ENCODE measurements around the gene GPR62. TPM values are rescaled to one million over a fixed set of nuclear protein-coding genes. Genes with fewer than 3 reads are reported as not detected.

The GPR62 gene
- total and polyA plus RNA-seq, 4 experiments from 2014 or later: not detected

- no peaks in the 10 kb centered on the region for H3K4me1 ChIP-seq (ENCODE audit: insufficient read depth, low read length)
- no peaks in the 10 kb centered on the region for H3K36me3 ChIP-seq (ENCODE audit: insufficient read depth, low read length)
- no peaks in the 10 kb centered on the region for H3K9me3 ChIP-seq (ENCODE audit: control insufficient read depth in 1 of 2, low read length in 2 of 2)
- H3K4me3 ChIP-seq (ENCODE audit: low read length in 2 of 2): no peak overlapping the region
- H3K4me1 Mint-ChIP-seq: peaks cover 0 to 8% (median 0%) of the 10 kb centered on the region in 4 donors
- peaks cover 0 to 5% of the 10 kb centered on the region in 2 donors for H3K36me3 Mint-ChIP-seq
- H3K4me3 Mint-ChIP-seq: no peak overlapping the region
- no peak for DNase-seq
- H3K27ac ChIP-seq (ENCODE audit: low read depth, low read length): no peak overlapping the region
- intact Hi-C loops (cut with micrococcal nuclease): no loop called here
- ChIA-PET POLR2A (ENCODE audit: partially characterized antibody) (no interaction called here), CTCF (ENCODE audit: partially characterized antibody) (no interaction called here)
- no peaks in the 10 kb centered on the region for H3K27me3 ChIP-seq (ENCODE audit: insufficient read depth, low read length)
- H3K9me3 Mint-ChIP-seq: no peaks in the 10 kb centered on the region
- peaks cover 3 to 7% of the 10 kb centered on the region in 2 donors for H3K27me3 Mint-ChIP-seq
- H3K27ac Mint-ChIP-seq: no peak overlapping the region
Measured at GRCh38 chr3:51949121-51949520, 6.1 kb upstream of the GPR62 start.

- peaks cover 0 to 5% of the 10 kb centered on the region in 2 donors for H3K36me3 Mint-ChIP-seq
- H3K9me3 Mint-ChIP-seq: no peaks in the 10 kb centered on the region
- ChIA-PET POLR2A (ENCODE audit: partially characterized antibody) (interaction anchor here (0.6 kb wide), 1 partner anchor 9 kb away, joined by 3 read pairs; the partner anchor contains the start of gene PARP3), CTCF (ENCODE audit: partially characterized antibody) (interaction anchor here (1.8 to 3.2 kb wide), 2 partner anchors 9 to 22 kb away, joined by 7 to 14 read pairs; partner anchors contain the start of genes ABHD14B, PARP3 and RRP9)
- no peak overlapping the region for H3K27ac Mint-ChIP-seq
- no peak overlapping the region for H3K4me3 Mint-ChIP-seq
- Histone ChIP-seq H3K4me1 (ENCODE audit: insufficient read depth, low read length) (peaks cover 4% of the 10 kb centered on the region), H3K27me3 (ENCODE audit: insufficient read depth, low read length) (peaks cover 8% of the 10 kb centered on the region), H3K36me3 (ENCODE audit: insufficient read depth, low read length) (no peaks in the 10 kb centered on the region), H3K4me3 (ENCODE audit: low read length in 2 of 2) (no peak overlapping the region), H3K9me3 (ENCODE audit: control insufficient read depth in 1 of 2, low read length in 2 of 2) (no peaks in the 10 kb centered on the region), H3K27ac (ENCODE audit: low read depth, low read length) (no peak overlapping the region)
- intact Hi-C loops (cut with micrococcal nuclease): no loop called here
- H3K27me3 Mint-ChIP-seq: peaks cover 3 to 12% of the 10 kb centered on the region in 2 donors
- no peak for DNase-seq
- H3K4me1 Mint-ChIP-seq: peaks cover 0 to 8% (median 0%) of the 10 kb centered on the region in 4 donors
Measured at GRCh38 chr3:51950899-51951298, 4.3 kb upstream of the GPR62 start.

- H3K27me3 Mint-ChIP-seq: peaks cover 5 to 12% of the 10 kb centered on the region in 2 donors
- no peaks in the 10 kb centered on the region for H3K9me3 ChIP-seq (ENCODE audit: control insufficient read depth in 1 of 2, low read length in 2 of 2)
- POLR2A ChIA-PET (ENCODE audit: partially characterized antibody): interaction anchor here (1.5 kb wide), 2 partner anchors 11 to 21 kb away, joined by 3 to 4 read pairs; partner anchors contain the start of gene ABHD14A
- no peaks in the 10 kb centered on the region for H3K36me3 ChIP-seq (ENCODE audit: insufficient read depth, low read length)
- peaks cover 3 to 4% of the 10 kb centered on the region in 2 donors for H3K36me3 Mint-ChIP-seq
- H3K27ac Mint-ChIP-seq: no peak overlapping the region
- intact Hi-C loops (cut with micrococcal nuclease): no loop called here
- peaks cover 8% of the 10 kb centered on the region for H3K27me3 ChIP-seq (ENCODE audit: insufficient read depth, low read length)
- no peak overlapping the region for H3K4me3 ChIP-seq (ENCODE audit: low read length in 2 of 2)
- no peak for DNase-seq
- H3K4me3 Mint-ChIP-seq: no peak overlapping the region
- H3K9me3 Mint-ChIP-seq: no peaks in the 10 kb centered on the region
- H3K4me1 ChIP-seq (ENCODE audit: insufficient read depth, low read length): peaks cover 15% of the 10 kb centered on the region
- CTCF ChIA-PET (ENCODE audit: partially characterized antibody): interaction anchor here (0.9 to 3.2 kb wide), 3 partner anchors 9 to 386 kb away, joined by 3 to 14 read pairs (median 4); partner anchors contain the start of gene ABHD14B
- H3K27ac ChIP-seq (ENCODE audit: low read depth, low read length): no peak overlapping the region
- peaks cover 0 to 8% (median 4%) of the 10 kb centered on the region in 4 donors for H3K4me1 Mint-ChIP-seq
Measured at GRCh38 chr3:51953445-51953844, 1.7 kb upstream of the GPR62 start.

- H3K4me1 Mint-ChIP-seq: peaks cover 0 to 8% (median 4%) of the 10 kb centered on the region in 4 donors
- H3K27me3 ChIP-seq (ENCODE audit: insufficient read depth, low read length): peaks cover 8% of the 10 kb centered on the region
- DNase-seq: no peak
- no peaks in the 10 kb centered on the region for H3K9me3 ChIP-seq (ENCODE audit: control insufficient read depth in 1 of 2, low read length in 2 of 2)
- H3K9me3 Mint-ChIP-seq: no peaks in the 10 kb centered on the region
- peak overlapping the region in 4 of 8 donors; percentile 10 to 53 (median 29) for H3K4me3 Mint-ChIP-seq
- intact Hi-C loops (cut with micrococcal nuclease): no loop called here
- no peak overlapping the region for H3K4me3 ChIP-seq (ENCODE audit: low read length in 2 of 2)
- H3K36me3 ChIP-seq (ENCODE audit: insufficient read depth, low read length): no peaks in the 10 kb centered on the region
- peaks cover 15% of the 10 kb centered on the region for H3K4me1 ChIP-seq (ENCODE audit: insufficient read depth, low read length)
- peaks cover 5 to 12% of the 10 kb centered on the region in 2 donors for H3K27me3 Mint-ChIP-seq
- ChIA-PET POLR2A (ENCODE audit: partially characterized antibody) (interaction anchor here (0.7 to 1.5 kb wide), 3 partner anchors 11 to 34 kb away, joined by 3 to 4 read pairs (median 3); partner anchors contain the start of gene ABHD14A), CTCF (ENCODE audit: partially characterized antibody) (interaction anchor here (1.2 kb wide), 1 partner anchor 385 kb away, joined by 3 read pairs; no protein-coding TSS in a partner anchor)
- no peak overlapping the region for H3K27ac ChIP-seq (ENCODE audit: low read depth, low read length)
- no peak overlapping the region for H3K27ac Mint-ChIP-seq
- H3K36me3 Mint-ChIP-seq: peaks cover 3 to 5% of the 10 kb centered on the region in 2 donors
Measured at GRCh38 chr3:51954105-51954504, 1.1 kb upstream of the GPR62 start.

GRCh38 chr3:51954713-51955112 lies 468 bp upstream of the GPR62 start:
- Histone ChIP-seq H3K27ac (ENCODE audit: low read depth, low read length) (no peak overlapping the region), H3K4me1 (ENCODE audit: insufficient read depth, low read length) (peaks cover 15% of the 10 kb centered on the region), H3K9me3 (ENCODE audit: control insufficient read depth in 1 of 2, low read length in 2 of 2) (no peaks in the 10 kb centered on the region), H3K36me3 (ENCODE audit: insufficient read depth, low read length) (no peaks in the 10 kb centered on the region), H3K4me3 (ENCODE audit: low read length in 2 of 2) (no peak overlapping the region), H3K27me3 (ENCODE audit: insufficient read depth, low read length) (peaks cover 8% of the 10 kb centered on the region)
- no peak overlapping the region for H3K27ac Mint-ChIP-seq
- H3K36me3 Mint-ChIP-seq: peaks cover 3 to 5% of the 10 kb centered on the region in 2 donors
- CTCF ChIA-PET (ENCODE audit: partially characterized antibody): no interaction called here
- H3K27me3 Mint-ChIP-seq: peaks cover 5 to 12% of the 10 kb centered on the region in 2 donors
- H3K4me3 Mint-ChIP-seq: peak overlapping the region in 1 of 8 donors; percentile 10
- intact Hi-C loops (cut with micrococcal nuclease): no loop called here
- POLR2A ChIA-PET (ENCODE audit: partially characterized antibody): interaction anchor here (0.7 to 1.5 kb wide), 3 partner anchors 12 to 33 kb away, joined by 3 to 4 read pairs (median 3); partner anchors contain the start of gene ABHD14A
- DNase-seq: no peak
- peaks cover 0 to 8% (median 4%) of the 10 kb centered on the region in 4 donors for H3K4me1 Mint-ChIP-seq
- no peaks in the 10 kb centered on the region for H3K9me3 Mint-ChIP-seq

GRCh38 chr3:51955893-51956770 lies 951 bp downstream of the GPR62 start:
- CTCF ChIA-PET (ENCODE audit: partially characterized antibody): no interaction called here
- peaks cover 8% of the 10 kb centered on the region for H3K27me3 ChIP-seq (ENCODE audit: insufficient read depth, low read length)
- no peak overlapping the region for H3K4me3 ChIP-seq (ENCODE audit: low read length in 2 of 2)

More at GRCh38 chr3:51955893-51956770, 951 bp downstream of the GPR62 start:
- Mint-ChIP-seq H3K27me3 (peaks cover 5 to 12% of the 10 kb centered on the region in 2 donors), H3K4me1 (peaks cover 0 to 8% (median 4%) of the 10 kb centered on the region in 4 donors), H3K36me3 (peaks cover 6 to 15% of the 10 kb centered on the region in 2 donors), H3K4me3 (peak overlapping the region; percentile 24 to 67 (median 42)), H3K27ac (no peak overlapping the region), H3K9me3 (no peaks in the 10 kb centered on the region)
- peaks cover 15% of the 10 kb centered on the region for H3K4me1 ChIP-seq (ENCODE audit: insufficient read depth, low read length)
- H3K27ac ChIP-seq (ENCODE audit: low read depth, low read length): no peak overlapping the region
- intact Hi-C loops (cut with micrococcal nuclease): loop anchor here (1.0 to 2.0 kb wide), 2 partner anchors 13 to 18 kb away; partner anchors contain the start of genes ABHD14B and PARP3
- POLR2A ChIA-PET (ENCODE audit: partially characterized antibody): interaction anchor here (2.3 kb wide), 1 partner anchor 18 kb away, joined by 9 read pairs; the partner anchor contains the start of genes ABHD14A and ABHD14B
- H3K36me3 ChIP-seq (ENCODE audit: insufficient read depth, low read length): no peaks in the 10 kb centered on the region
- DNase-seq: peak in 1 of 5 donors; percentile 26
- H3K9me3 ChIP-seq (ENCODE audit: control insufficient read depth in 1 of 2, low read length in 2 of 2): no peaks in the 10 kb centered on the region

All from CD4-positive, alpha-beta memory T cell (primary cell).